ENCODE measurements around the gene GBP3.
"Not testable (repeated sequence)": the region's sequence is repeated elsewhere in the genome, so short reads cannot be mapped to it uniquely, and the experiment has no call there.

GBP3 gene

GRCh38 chr1:89051300-89051954 is 28.8 kb upstream of the GBP3 start:
- TF ChIP-seq EZH2phosphoT487 (IDR thresholded peaks at IDR 0.05; ENCODE audit: borderline replicate concordance) (no peak), CTCF (conservative IDR thresholded peaks at IDR 0.05; ENCODE audit: low read length) (no peak)
- Histone ChIP-seq H3K27me3 (ENCODE audit: insufficient read depth, low read length, poor library complexity, severe bottlenecking) (no peaks in the 10 kb centered on the region), H3K4me3 (ENCODE audit: low read length, poor library complexity, severe bottlenecking) (no peak overlapping the region), H3K4me1 (ENCODE audit: insufficient read depth, low read length, poor library complexity, severe bottlenecking) (no peaks in the 10 kb centered on the region), H3K9me3 (ENCODE audit: insufficient read depth, low read depth, low read length) (no peaks in the 10 kb centered on the region), H2AFZ (ENCODE audit: low read length) (no peak overlapping the region), H3K79me2 (ENCODE audit: insufficient read depth, low read length) (no peaks in the 10 kb centered on the region), H3K4me2 (ENCODE audit: low read depth, low read length, poor library complexity, severe bottlenecking) (no peak overlapping the region), H3K9ac (ENCODE audit: low read depth, low read length, poor library complexity, severe bottlenecking) (no peak overlapping the region), H3F3A (ENCODE audit: low read depth) (no peaks in the 10 kb centered on the region), H3K9me2 (replicated peaks; ENCODE audit: low read depth, low read length) (no peaks in the 10 kb centered on the region), H4K20me1 (ENCODE audit: insufficient read depth, low read length, poor library complexity, severe bottlenecking) (no peaks in the 10 kb centered on the region), H3K36me3 (ENCODE audit: insufficient read depth, low read length) (no peaks in the 10 kb centered on the region)

DNA sequence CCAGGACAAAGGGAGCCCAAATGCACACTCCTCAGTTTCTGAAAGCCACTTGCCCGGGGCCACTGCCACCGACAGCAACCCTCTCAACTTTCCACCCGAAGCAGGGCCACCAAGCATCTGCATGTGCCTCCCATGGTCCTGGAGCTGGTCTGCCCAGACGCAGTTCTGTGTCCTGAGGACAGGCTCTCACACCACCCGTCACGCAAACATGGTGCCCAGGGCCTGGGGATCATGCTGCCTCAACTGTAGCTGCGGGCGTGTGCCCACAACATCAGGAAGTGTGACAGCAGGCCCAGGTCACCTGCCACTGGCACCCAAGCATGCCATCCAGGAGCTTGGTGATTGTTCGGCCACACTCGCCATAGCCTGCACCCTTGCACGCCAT is 28.0 kb upstream of the GBP3 start:
- Histone ChIP-seq H3K9me3 (ENCODE audit: insufficient read depth, low read depth, low read length) (no peaks in the 10 kb centered on the region), H4K20me1 (ENCODE audit: insufficient read depth, low read length, poor library complexity, severe bottlenecking) (no peaks in the 10 kb centered on the region), H3K36me3 (ENCODE audit: insufficient read depth, low read length) (no peaks in the 10 kb centered on the region), H3K4me2 (ENCODE audit: low read depth, low read length, poor library complexity, severe bottlenecking) (no peak overlapping the region), H2AFZ (ENCODE audit: low read length) (no peak overlapping the region), H3K4me3 (ENCODE audit: low read length, poor library complexity, severe bottlenecking) (no peak overlapping the region), H3K9me2 (replicated peaks; ENCODE audit: low read depth, low read length) (no peaks in the 10 kb centered on the region), H3K9ac (ENCODE audit: low read depth, low read length, poor library complexity, severe bottlenecking) (no peak overlapping the region), H3K4me1 (ENCODE audit: insufficient read depth, low read length, poor library complexity, severe bottlenecking) (no peaks in the 10 kb centered on the region), H3K79me2 (ENCODE audit: insufficient read depth, low read length) (no peaks in the 10 kb centered on the region), H3F3A (ENCODE audit: low read depth) (no peaks in the 10 kb centered on the region), H3K27me3 (ENCODE audit: insufficient read depth, low read length, poor library complexity, severe bottlenecking) (no peaks in the 10 kb centered on the region)
- no peak for TF ChIP-seq EZH2phosphoT487 (IDR thresholded peaks at IDR 0.05; ENCODE audit: borderline replicate concordance)

- H3K36me3 ChIP-seq (ENCODE audit: insufficient read depth, low read length); H3F3A ChIP-seq (ENCODE audit: low read depth); H4K20me1 ChIP-seq (ENCODE audit: insufficient read depth, low read length, poor library complexity, severe bottlenecking); H3K9me3 ChIP-seq (ENCODE audit: insufficient read depth, low read depth, low read length); H3K4me2 ChIP-seq (ENCODE audit: low read depth, low read length, poor library complexity, severe bottlenecking); H3K4me1 ChIP-seq (ENCODE audit: insufficient read depth, low read length, poor library complexity, severe bottlenecking); H3K4me3 ChIP-seq (ENCODE audit: low read length, poor library complexity, severe bottlenecking); H3K27me3 ChIP-seq (ENCODE audit: insufficient read depth, low read length, poor library complexity, severe bottlenecking); H3K9ac ChIP-seq (ENCODE audit: low read depth, low read length, poor library complexity, severe bottlenecking); H3K79me2 ChIP-seq (ENCODE audit: insufficient read depth, low read length); H2AFZ ChIP-seq (ENCODE audit: low read length); H3K9me2 ChIP-seq (replicated peaks; ENCODE audit: low read depth, low read length): not testable (repeated sequence)
Measured at GRCh38 chr1:89049901-89050648, 27.4 kb upstream of the GBP3 start.

- not testable (repeated sequence) for H3K9me3 ChIP-seq (ENCODE audit: insufficient read depth, low read depth, low read length); H3K4me3 ChIP-seq (ENCODE audit: low read length, poor library complexity, severe bottlenecking); H3K9ac ChIP-seq (ENCODE audit: low read depth, low read length, poor library complexity, severe bottlenecking); H3K27me3 ChIP-seq (ENCODE audit: insufficient read depth, low read length, poor library complexity, severe bottlenecking); H4K20me1 ChIP-seq (ENCODE audit: insufficient read depth, low read length, poor library complexity, severe bottlenecking); H2AFZ ChIP-seq (ENCODE audit: low read length); H3K9me2 ChIP-seq (replicated peaks; ENCODE audit: low read depth, low read length); H3K36me3 ChIP-seq (ENCODE audit: insufficient read depth, low read length); H3K79me2 ChIP-seq (ENCODE audit: insufficient read depth, low read length); H3F3A ChIP-seq (ENCODE audit: low read depth); H3K4me1 ChIP-seq (ENCODE audit: insufficient read depth, low read length, poor library complexity, severe bottlenecking); H3K4me2 ChIP-seq (ENCODE audit: low read depth, low read length, poor library complexity, severe bottlenecking)
Measured at GRCh38 chr1:89049187-89049586, 26.5 kb upstream of the GBP3 start.
